ENCODE data around the gene LY6G6F. TPM values are rescaled to one million over a fixed set of nuclear protein-coding genes. Genes with fewer than 3 reads are reported as not detected.

LY6G6F gene
- total RNA-seq, 4 donors from 2014 or later, result not detected

- no peak overlapping the region for H3K4me3 ChIP-seq
- no peak for DNase-seq (ENCODE audit: extremely low spot score)
- no peak overlapping the region for H3K27ac ChIP-seq (replicated peaks in 1 of 4)
- no peaks in the 10 kb centered on the region for H3K27me3 ChIP-seq
- no peaks in the 10 kb centered on the region for H3K4me1 ChIP-seq
- TF ChIP-seq POLR2AphosphoS5 (IDR thresholded peaks at IDR 0.05) (no peak), POLR2A (IDR thresholded peaks at IDR 0.05; ENCODE audit: low read depth) (no peak)
- intact Hi-C loops (cut with DNase I), result no loop called here
- 68% methylated on average over 8 of the region's 10 CpGs for WGBS
- no peaks in the 10 kb centered on the region for H3K9me3 ChIP-seq
- H3K36me3 ChIP-seq, result peaks cover 63 to 100% (median 98%) of the 10 kb centered on the region in 4 donors
Measured at GRCh38 chr6:31690231-31691077, 16.2 kb upstream of the LY6G6F start.

- TF ChIP-seq POLR2AphosphoS5 (IDR thresholded peaks at IDR 0.05), result no peak
- H3K27ac ChIP-seq (replicated peaks in 1 of 4), result no peak overlapping the region
- H3K27me3 ChIP-seq, result no peaks in the 10 kb centered on the region
- WGBS, result 80% methylated on average over 6 of the region's 6 CpGs
- no peaks in the 10 kb centered on the region for H3K4me1 ChIP-seq
- intact Hi-C loops (cut with DNase I), result no loop called here
- DNase-seq (ENCODE audit: extremely low spot score), result no peak
- peaks cover 68 to 100% (median 99%) of the 10 kb centered on the region in 4 donors for H3K36me3 ChIP-seq
- H3K4me3 ChIP-seq, result no peak overlapping the region
- H3K9me3 ChIP-seq, result no peaks in the 10 kb centered on the region
Measured at GRCh38 chr6:31691078-31691463, 15.6 kb upstream of the LY6G6F start.

DNA sequence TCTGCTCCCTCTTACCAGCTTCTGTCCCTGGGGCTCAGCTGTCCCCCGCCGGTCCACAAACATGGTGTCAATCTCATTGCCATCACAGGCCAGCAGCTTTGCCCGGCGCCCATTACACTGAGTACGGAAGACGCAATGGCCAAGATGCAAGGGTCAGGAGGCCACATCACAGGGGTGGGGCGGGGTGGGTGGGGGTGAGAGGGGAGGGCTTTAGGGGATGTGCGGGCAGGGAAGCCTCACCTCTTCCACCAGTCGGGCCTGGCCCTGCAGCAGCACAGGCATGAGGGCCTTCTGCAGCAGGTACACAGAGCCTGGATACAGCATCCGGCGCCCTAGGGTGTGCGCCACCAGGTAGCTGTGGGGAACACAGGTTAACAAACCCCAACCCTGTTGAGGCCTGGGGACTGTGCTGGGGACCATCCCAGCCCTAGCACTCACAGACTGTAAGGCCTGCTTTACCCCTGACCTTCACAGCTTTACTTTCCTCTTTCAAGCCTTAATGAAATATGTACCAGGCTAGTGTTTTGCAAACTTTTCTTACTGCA is 15.0 kb upstream of the LY6G6F start:
- peaks cover 68 to 100% (median 99%) of the 10 kb centered on the region in 4 donors for H3K36me3 ChIP-seq

GRCh38 chr6:31692353-31692752 is 14.3 kb upstream of the LY6G6F start:
- Histone ChIP-seq H3K36me3 (peaks cover 66 to 100% (median 97%) of the 10 kb centered on the region in 4 donors), H3K9me3 (no peaks in the 10 kb centered on the region), H3K4me3 (no peak overlapping the region), H3K27me3 (no peaks in the 10 kb centered on the region), H3K4me1 (peaks cover 0 to 4% (median 0%) of the 10 kb centered on the region in 4 donors), H3K27ac (replicated peaks in 1 of 4) (no peak overlapping the region)
- no peak for TF ChIP-seq EP300 (IDR thresholded peaks at IDR 0.05)
- TF ChIP-seq POLR2AphosphoS5 (IDR thresholded peaks at IDR 0.05), result no peak
- 83% methylated on average over 4 of the region's 4 CpGs for WGBS
- intact Hi-C loops (cut with DNase I), result no loop called here
- DNase-seq (ENCODE audit: extremely low spot score), result no peak

More for the DNA sequence above, 15.0 kb upstream of the LY6G6F start:
- Histone ChIP-seq H3K4me1 (no peaks in the 10 kb centered on the region), H3K4me3 (no peak overlapping the region), H3K27me3 (no peaks in the 10 kb centered on the region), H3K9me3 (no peaks in the 10 kb centered on the region), H3K27ac (replicated peaks in 1 of 4) (no peak overlapping the region)
- no peak for DNase-seq (ENCODE audit: extremely low spot score)
- 89% methylated on average over 11 of the region's 12 CpGs for WGBS
- TF ChIP-seq POLR2AphosphoS5 (IDR thresholded peaks at IDR 0.05) (no peak), POLR2A (IDR thresholded peaks at IDR 0.05; ENCODE audit: low read depth) (no peak), EP300 (IDR thresholded peaks at IDR 0.05) (no peak)
- TF ChIP-seq, protein P1, sequence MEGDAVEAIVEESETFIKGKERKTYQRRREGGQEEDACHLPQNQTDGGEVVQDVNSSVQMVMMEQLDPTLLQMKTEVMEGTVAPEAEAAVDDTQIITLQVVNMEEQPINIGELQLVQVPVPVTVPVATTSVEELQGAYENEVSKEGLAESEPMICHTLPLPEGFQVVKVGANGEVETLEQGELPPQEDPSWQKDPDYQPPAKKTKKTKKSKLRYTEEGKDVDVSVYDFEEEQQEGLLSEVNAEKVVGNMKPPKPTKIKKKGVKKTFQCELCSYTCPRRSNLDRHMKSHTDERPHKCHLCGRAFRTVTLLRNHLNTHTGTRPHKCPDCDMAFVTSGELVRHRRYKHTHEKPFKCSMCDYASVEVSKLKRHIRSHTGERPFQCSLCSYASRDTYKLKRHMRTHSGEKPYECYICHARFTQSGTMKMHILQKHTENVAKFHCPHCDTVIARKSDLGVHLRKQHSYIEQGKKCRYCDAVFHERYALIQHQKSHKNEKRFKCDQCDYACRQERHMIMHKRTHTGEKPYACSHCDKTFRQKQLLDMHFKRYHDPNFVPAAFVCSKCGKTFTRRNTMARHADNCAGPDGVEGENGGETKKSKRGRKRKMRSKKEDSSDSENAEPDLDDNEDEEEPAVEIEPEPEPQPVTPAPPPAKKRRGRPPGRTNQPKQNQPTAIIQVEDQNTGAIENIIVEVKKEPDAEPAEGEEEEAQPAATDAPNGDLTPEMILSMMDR (IDR thresholded peaks at IDR 0.05), result no peak
- intact Hi-C loops (cut with DNase I), result no loop called here

GRCh38 chr6:31692886-31693285 is 13.8 kb upstream of the LY6G6F start:
- no peak for TF ChIP-seq POLR2A (IDR thresholded peaks at IDR 0.05; ENCODE audit: low read depth)
- TF ChIP-seq EP300 (IDR thresholded peaks at IDR 0.05), result no peak
- no peak for TF ChIP-seq POLR2AphosphoS5 (IDR thresholded peaks at IDR 0.05)
- TF ChIP-seq, protein P1 (IDR thresholded peaks at IDR 0.05), result no peak
- Histone ChIP-seq H3K27me3 (no peaks in the 10 kb centered on the region), H3K36me3 (peaks cover 61 to 100% (median 95%) of the 10 kb centered on the region in 4 donors), H3K9me3 (no peaks in the 10 kb centered on the region), H3K27ac (replicated peaks in 1 of 4) (no peak overlapping the region), H3K4me3 (no peak overlapping the region), H3K4me1 (peaks cover 0 to 8% (median 0%) of the 10 kb centered on the region in 4 donors)
- intact Hi-C loops (cut with DNase I), result no loop called here
- WGBS, result 83% methylated on average over 9 of the region's 9 CpGs
- no peak for DNase-seq (ENCODE audit: extremely low spot score)

DNA sequence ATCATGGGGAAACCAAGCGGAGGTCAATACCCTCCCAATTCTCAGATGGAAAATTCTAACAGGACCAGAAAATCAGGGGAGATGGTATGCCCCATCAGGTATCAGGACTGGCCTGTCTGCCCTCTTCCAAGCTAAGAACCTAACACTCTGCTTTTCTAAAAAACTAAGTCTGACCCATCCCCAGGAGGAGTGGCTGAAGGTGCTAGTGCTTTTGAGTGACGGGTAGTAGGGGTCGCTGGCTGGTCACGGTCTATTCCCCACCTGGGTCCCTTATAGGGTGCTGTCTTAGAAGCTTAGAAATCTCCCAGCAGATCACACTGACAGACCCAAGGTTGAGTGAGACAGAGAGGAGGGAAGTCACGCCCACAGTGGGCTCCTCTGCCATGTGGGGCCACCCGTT is 13.1 kb upstream of the LY6G6F start:
- H3K4me1 ChIP-seq, result peaks cover 0 to 10% (median under 1%) of the 10 kb centered on the region in 4 donors
- H3K36me3 ChIP-seq, result peaks cover 54 to 100% (median 91%) of the 10 kb centered on the region in 4 donors
- WGBS, result 81% methylated on average over 6 of the region's 6 CpGs
- no peak for TF ChIP-seq EP300 (IDR thresholded peaks at IDR 0.05)
- no peak for TF ChIP-seq POLR2AphosphoS5 (IDR thresholded peaks at IDR 0.05)
- TF ChIP-seq, protein P1 (IDR thresholded peaks at IDR 0.05), result no peak
- TF ChIP-seq POLR2A (IDR thresholded peaks at IDR 0.05; ENCODE audit: low read depth), result no peak
- H3K9me3 ChIP-seq, result no peaks in the 10 kb centered on the region
- intact Hi-C loops (cut with DNase I), result no loop called here
- H3K27me3 ChIP-seq, result no peaks in the 10 kb centered on the region
- H3K27ac ChIP-seq (replicated peaks in 1 of 4), result no peak overlapping the region
- DNase-seq (ENCODE audit: extremely low spot score), result no peak
- H3K4me3 ChIP-seq, result no peak overlapping the region

All from esophagus muscularis mucosa (tissue), 4 donors.